GM12801 (cell line): ENCODE data around the gene SPATS2.

Experiments
- TF ChIP-seq, protein P1 (sequence below): IDR thresholded peaks from one replicate; pipeline ENCODE4 v1.5.1; 2011; ENCODE audit warnings: control low read depth; ENCODE audit not compliant: insufficient read length; ENCODE audit errors: extremely low read depth

Gene SPATS2

DNA sequence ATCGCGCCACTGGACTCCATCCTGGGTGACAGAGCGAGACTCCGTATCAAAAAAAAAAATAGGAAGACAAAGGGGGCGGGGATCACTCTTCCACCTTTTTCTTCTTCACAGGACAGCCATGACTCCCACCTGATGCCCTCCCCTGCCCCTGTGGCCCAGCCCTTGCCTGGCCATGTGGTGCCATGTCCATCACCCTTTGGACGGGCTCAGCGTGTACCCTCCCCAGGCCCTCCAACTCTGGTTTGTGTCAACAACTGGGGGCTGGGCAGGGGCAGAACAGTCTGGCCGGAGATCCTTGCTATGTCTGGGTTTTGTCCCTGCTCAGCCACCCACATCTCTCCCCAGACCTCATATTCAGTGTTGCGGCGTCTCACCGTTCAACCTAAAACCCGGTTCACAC, 38.4 kb upstream of the SPATS2 start:
- TF ChIP-seq, protein P1, sequence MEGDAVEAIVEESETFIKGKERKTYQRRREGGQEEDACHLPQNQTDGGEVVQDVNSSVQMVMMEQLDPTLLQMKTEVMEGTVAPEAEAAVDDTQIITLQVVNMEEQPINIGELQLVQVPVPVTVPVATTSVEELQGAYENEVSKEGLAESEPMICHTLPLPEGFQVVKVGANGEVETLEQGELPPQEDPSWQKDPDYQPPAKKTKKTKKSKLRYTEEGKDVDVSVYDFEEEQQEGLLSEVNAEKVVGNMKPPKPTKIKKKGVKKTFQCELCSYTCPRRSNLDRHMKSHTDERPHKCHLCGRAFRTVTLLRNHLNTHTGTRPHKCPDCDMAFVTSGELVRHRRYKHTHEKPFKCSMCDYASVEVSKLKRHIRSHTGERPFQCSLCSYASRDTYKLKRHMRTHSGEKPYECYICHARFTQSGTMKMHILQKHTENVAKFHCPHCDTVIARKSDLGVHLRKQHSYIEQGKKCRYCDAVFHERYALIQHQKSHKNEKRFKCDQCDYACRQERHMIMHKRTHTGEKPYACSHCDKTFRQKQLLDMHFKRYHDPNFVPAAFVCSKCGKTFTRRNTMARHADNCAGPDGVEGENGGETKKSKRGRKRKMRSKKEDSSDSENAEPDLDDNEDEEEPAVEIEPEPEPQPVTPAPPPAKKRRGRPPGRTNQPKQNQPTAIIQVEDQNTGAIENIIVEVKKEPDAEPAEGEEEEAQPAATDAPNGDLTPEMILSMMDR = no peak

DNA sequence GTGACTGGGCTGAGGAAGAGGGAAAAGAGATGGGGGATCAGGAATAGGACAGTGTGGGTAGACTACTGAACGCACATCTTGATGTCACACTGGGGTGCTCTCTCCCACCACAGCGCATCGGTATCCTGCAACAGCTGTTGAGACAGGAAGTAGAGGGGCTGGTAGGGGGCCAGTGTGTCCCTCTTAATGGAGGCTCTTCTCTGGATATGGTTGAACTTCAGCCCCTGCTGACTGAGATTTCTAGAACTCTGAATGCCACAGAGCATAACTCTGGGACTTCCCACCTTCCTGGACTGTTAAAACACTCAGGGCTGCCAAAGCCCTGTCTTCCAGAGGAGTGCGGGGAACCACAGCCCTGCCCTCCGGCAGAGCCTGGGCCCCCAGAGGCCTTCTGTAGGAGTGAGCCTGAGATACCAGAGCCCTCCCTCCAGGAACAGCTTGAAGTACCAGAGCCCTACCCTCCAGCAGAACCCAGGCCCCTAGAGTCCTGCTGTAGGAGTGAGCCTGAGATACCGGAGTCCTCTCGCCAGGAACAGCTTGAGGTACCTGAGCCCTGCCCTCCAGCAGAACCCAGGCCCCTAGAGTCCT, 37.1 kb upstream of the SPATS2 start:
- TF ChIP-seq, protein P1 = no peak

DNA sequence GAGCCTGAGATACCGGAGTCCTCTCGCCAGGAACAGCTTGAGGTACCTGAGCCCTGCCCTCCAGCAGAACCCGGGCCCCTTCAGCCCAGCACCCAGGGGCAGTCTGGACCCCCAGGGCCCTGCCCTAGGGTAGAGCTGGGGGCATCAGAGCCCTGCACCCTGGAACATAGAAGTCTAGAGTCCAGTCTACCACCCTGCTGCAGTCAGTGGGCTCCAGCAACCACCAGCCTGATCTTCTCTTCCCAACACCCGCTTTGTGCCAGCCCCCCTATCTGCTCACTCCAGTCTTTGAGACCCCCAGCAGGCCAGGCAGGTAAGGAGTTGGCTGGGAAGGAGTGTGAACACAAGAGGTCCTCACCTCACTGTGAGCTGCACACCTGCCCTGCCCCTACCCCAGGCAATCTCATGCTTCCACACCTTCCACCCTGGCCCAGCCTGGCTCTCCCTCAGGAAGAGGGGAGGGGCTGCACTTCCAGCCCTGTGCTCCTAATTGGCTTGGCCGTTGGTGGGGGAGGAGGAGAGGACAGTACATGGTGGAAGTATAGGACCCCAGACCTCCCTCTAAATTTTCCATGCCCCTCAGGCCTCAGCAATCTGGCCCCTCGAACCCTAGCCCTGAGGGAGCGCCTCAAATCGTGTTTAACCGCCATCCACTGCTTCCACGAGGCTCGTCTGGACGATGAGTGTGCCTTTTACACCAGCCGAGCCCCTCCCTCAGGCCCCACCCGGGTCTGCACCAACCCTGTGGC, 36.5 kb upstream of the SPATS2 start:
- TF ChIP-seq, protein P1 = no peak

DNA sequence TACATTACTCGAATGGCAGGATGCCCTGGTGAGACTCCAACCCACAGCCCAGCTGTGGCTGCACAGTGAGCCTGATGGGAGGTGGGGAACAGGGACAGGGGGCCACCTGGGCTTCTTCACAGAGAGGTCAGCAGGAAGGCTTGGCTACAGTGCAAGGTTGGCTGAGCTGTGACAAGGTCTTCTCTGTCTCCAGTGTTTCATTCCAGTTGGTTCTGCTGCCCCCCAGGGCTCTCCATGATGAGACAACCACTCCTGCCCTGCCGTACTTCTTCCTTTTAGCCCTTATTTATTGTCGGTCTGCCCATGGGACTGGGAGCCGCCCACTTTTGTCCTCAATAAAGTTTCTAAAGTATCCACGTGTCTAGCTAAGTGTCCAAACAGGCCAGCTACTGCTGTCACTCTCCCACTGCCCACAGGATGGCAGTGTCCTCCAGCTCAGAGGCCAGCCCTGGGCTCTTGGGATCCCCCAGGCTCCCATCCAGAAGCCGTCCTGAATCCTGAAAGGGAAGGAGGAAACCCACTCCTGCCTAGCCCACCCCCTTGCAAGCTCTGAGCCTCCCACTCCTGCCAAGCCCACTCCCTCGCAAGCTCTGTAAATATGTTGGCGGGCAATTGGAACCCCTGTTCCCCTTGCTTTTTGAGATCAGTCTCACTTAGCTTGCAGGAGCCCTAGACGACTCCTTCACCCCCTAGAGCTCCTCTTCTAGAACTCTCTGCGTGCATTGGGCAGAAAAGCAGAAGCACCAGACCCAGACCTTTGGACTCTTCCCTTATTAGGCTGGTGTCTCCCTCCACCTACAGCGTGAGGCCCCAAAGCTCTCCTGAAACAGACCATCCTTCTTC, 35.7 kb upstream of the SPATS2 start:
- TF ChIP-seq, protein P1 = no peak

DNA sequence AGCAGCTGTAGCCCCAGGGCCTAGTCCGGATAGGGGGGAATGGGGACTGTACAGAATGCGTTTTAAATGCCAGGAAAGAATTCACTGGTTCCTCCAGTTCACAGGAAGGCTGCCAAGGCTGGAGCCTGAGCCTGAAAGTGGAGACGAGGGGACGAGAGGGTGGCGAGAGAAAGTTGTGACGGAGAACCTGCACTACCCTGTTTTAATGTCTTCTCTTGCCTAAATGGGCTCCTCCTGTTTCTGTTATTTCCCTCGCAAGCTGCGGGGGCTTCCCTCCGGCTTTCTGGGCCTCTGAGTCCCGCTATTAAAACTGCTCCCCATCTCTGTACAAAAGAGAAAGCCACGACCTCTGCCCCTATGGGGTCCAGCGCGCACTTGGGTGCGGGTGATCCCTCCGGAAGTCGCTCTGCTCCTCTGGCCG, 34.8 kb upstream of the SPATS2 start:
- TF ChIP-seq, protein P1 = no peak

DNA sequence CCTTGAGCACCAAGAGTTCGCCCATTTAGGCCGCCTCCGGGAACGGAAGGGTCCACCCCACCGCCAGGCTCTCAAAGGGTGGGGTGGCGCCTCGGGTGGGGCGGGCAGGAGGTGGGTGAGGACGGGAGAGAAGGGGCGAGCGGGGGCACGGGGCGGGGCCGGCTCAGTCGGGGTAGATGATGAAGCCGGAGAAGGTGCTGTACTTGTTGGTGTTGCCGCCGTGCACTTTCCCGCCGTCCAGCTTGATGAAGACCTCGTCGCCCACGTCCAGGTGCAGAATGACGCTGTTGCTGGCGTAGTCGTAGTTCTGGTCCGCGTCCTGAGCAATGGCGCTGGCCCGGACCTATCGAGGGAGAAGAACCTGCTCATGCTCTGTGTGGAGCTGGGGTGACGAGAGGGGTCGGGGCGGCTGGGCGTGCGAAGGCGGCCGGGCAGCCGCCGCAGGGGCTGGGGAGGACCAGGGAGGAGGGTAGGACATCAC, 34.3 kb upstream of the SPATS2 start:
- TF ChIP-seq, protein P1 = no peak

DNA sequence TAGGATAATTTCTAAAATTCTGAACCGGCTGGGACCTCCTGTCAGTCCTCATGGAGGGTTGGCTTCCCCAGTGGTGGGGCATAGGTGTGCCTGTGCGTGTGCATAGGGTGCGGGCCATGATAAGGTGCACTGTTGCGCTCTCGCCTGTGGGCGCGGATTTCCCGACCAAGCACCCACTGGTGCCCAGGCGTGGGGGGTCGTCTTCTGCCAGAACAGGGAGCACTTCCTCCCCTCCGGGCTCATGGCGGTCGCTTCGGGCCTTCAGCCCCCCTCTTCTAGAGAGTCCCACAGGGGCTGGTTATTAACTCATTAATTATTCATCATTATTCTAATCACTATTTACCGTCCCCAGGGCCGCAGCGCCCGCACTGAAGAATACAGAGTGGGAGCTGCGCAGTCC, 33.0 kb upstream of the SPATS2 start:
- TF ChIP-seq, protein P1 = no peak
